ENCODE data around the gene LRIG1. TPM values are rescaled to one million over a fixed set of nuclear protein-coding genes. Genes with fewer than 3 reads are reported as not detected.

The LRIG1 gene
- total and polyA plus RNA-seq, 10 of the 15 experiments (the other 5 are each of a cell fraction or from before 2014, with no cell fraction given): 0.84 to 16.4 (median 8.1) TPM

DNA sequence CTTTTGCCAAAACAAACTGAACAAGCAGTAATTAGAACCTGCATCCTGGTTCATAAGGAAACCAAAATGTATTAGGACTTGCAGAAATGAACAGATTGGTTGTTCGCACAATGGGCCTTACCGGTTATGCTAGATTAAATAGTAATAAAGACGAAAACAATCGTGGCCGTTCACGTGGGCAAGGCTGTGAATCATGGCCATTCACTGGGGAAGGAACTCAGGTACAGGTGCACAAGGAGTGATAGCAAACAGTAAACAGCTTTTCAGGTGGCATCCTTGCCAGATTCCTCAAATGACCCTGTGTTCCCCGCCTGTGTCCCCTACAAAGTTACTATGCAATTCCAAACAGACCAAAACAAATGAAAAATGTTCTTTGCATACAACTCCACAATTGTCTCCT lies 8.2 kb downstream of the LRIG1 start:
- Histone ChIP-seq H3K4me2 (ENCODE audit: control insufficient read depth, insufficient read depth) (no peak overlapping the region), H3K79me2 (ENCODE audit: control insufficient read depth, insufficient read depth, low read length) (no peaks in the 10 kb centered on the region; the same call in 1 of the 2 replicates), H2AFZ (ENCODE audit: control insufficient read depth, low read depth, low read length) (no peak overlapping the region), H3K27me3 (replicated peaks in 1 of 2; ENCODE audit: control insufficient read depth in 2 of 2, insufficient read depth in 2 of 2, low read length in 1 of 2) (no peaks in the 10 kb centered on the region), H3K36me3 (ENCODE audit: control insufficient read depth in 2 of 2, insufficient read depth in 2 of 2, low read length in 1 of 2) (no peaks in the 10 kb centered on the region), H4K20me1 (ENCODE audit: control insufficient read depth, insufficient read depth) (no peaks in the 10 kb centered on the region), H3K9me3 (replicated peaks; ENCODE audit: control insufficient read depth, insufficient read depth, low read length) (no peaks in the 10 kb centered on the region), H3K4me3 (no peak overlapping the region), H3K9ac (ENCODE audit: control insufficient read depth, insufficient read depth, low read length) (no peak overlapping the region), H3K4me1 (ENCODE audit: control insufficient read depth, insufficient read depth, low read length) (peaks cover 22% of the 10 kb centered on the region), H3K27ac (ENCODE audit: control insufficient read depth, insufficient read depth) (no peak overlapping the region)
- no peak for DNase-seq (ENCODE audit: low read depth, low spot score)
- ChIA-PET SMC1A (ENCODE audit: uncharacterized antibody, unreplicated experiment) (interaction anchor here (1.0 to 4.4 kb wide), 6 partner anchors 10 to 208 kb away, joined by 3 to 30 read pairs (median 7); no protein-coding TSS in a partner anchor), RAD21 (ENCODE audit: unreplicated experiment) (no interaction called here), POLR2A (interaction anchor here (1.1 kb wide), 1 partner anchor 11 kb away, joined by 3 read pairs; no protein-coding TSS in a partner anchor), CTCF (interaction anchor here (1.8 kb wide), 1 partner anchor 85 kb away, joined by 10 read pairs; no protein-coding TSS in a partner anchor)
- in situ Hi-C loops (cut with MboI) (no loop called here), intact Hi-C loops (cut with micrococcal nuclease; ENCODE audit: unreplicated experiment) (loop anchor here (1.0 kb wide), 1 partner anchor 11 kb away; no protein-coding TSS in a partner anchor)
- FAIRE-seq: no peak
- no peak for ATAC-seq
- BruUV-seq (replicated peaks): no TSS peak
- WGBS (ENCODE audit: insufficient coverage, insufficient replicate concordance, low lambda C conversion rate, missing lambda C conversion rate): 65% methylated on average over 7 of the region's 7 CpGs
- TF ChIP-seq, protein P1, sequence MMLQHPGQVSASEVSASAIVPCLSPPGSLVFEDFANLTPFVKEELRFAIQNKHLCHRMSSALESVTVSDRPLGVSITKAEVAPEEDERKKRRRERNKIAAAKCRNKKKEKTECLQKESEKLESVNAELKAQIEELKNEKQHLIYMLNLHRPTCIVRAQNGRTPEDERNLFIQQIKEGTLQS (IDR thresholded peaks at IDR 0.05; ENCODE audit: borderline replicate concordance, extremely low read depth, low read depth, low read length): no peak
- TF ChIP-seq CHD4 (IDR thresholded peaks at IDR 0.05) (no peak), IKZF1 (conservative IDR thresholded peaks at IDR 0.05) (no peak), NFYB (IDR thresholded peaks at IDR 0.05; ENCODE audit: insufficient read depth, low read depth, low read length) (no peak), SMARCA5 (IDR thresholded peaks at IDR 0.05) (no peak), TBL1XR1 (IDR thresholded peaks at IDR 0.05; ENCODE audit: low read depth, low read length) (no peak), ZNF217 (IDR thresholded peaks at IDR 0.05) (no peak)
- TF ChIP-seq, protein P2, sequence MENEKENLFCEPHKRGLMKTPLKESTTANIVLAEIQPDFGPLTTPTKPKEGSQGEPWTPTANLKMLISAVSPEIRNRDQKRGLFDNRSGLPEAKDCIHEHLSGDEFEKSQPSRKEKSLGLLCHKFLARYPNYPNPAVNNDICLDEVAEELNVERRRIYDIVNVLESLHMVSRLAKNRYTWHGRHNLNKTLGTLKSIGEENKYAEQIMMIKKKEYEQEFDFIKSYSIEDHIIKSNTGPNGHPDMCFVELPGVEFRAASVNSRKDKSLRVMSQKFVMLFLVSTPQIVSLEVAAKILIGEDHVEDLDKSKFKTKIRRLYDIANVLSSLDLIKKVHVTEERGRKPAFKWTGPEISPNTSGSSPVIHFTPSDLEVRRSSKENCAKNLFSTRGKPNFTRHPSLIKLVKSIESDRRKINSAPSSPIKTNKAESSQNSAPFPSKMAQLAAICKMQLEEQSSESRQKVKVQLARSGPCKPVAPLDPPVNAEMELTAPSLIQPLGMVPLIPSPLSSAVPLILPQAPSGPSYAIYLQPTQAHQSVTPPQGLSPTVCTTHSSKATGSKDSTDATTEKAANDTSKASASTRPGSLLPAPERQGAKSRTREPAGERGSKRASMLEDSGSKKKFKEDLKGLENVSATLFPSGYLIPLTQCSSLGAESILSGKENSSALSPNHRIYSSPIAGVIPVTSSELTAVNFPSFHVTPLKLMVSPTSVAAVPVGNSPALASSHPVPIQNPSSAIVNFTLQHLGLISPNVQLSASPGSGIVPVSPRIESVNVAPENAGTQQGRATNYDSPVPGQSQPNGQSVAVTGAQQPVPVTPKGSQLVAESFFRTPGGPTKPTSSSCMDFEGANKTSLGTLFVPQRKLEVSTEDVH (IDR thresholded peaks at IDR 0.05; ENCODE audit: low read depth, partially characterized antibody): no peak
- TF ChIP-seq, protein P3, sequence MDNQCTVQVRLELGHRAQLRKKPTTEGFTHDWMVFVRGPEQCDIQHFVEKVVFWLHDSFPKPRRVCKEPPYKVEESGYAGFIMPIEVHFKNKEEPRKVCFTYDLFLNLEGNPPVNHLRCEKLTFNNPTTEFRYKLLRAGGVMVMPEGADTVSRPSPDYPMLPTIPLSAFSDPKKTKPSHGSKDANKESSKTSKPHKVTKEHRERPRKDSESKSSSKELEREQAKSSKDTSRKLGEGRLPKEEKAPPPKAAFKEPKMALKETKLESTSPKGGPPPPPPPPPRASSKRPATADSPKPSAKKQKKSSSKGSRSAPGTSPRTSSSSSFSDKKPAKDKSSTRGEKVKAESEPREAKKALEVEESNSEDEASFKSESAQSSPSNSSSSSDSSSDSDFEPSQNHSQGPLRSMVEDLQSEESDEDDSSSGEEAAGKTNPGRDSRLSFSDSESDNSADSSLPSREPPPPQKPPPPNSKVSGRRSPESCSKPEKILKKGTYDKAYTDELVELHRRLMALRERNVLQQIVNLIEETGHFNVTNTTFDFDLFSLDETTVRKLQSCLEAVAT (IDR thresholded peaks at IDR 0.05): no peak
